ENCODE measurements around the gene WBP1L.

Gene WBP1L

DNA sequence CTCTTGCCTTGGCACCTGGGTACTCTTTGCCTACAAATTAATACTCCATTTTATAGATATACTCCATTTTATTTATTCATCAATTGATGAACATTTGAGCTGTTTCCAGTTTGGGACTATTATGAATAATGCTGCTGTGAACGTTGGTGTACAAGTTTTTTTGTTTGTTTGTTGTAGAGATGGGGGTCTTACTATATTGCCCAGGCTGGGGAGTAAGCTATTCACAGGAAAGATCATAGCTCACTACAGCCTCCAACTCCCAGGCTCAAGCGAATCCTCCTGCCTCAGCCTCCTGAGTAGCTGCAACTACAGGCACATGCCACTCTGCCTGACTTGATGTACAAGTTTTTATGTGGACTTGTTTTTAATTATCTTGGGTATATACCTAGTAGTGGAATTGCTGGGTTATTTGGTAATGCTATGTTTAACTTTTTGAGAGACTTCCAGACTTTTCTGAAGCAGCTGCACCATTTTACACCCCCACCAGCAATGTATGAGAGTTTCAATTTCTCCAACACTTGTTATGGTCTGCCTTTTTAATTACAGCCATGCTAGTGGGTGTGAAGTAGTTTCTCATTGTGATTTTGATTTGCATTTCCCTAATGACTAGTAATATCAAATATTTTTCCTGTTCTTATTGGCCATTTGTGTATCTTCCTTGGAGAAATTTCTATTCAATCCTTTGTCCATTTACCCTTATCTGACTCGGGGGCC is 15.9 kb downstream of the WBP1L start:
- TF ChIP-seq ZNF274 (IDR thresholded peaks at IDR 0.05; ENCODE audit: low read depth, low read length) = no peak
- no peak overlapping the region for H3K4me3 ChIP-seq (ENCODE audit: low read length)

DNA sequence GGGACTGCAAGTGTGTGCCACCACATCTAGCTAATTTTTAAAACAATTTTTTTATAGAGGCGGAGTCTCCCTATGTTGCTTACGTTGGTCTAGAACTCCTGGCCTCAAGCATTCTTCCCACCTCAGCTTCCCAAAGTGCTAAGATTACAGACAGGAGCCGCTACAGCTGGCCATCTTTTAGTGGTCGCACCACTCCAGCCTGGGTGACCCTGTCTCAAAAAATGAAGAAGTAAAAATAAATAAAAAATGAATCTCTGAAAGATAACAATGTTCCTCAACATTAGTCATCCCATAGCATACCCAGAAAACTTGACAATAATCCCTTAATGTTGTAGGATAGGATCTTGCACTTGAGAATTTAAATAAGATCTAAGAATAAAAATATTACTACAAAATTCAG is 18.2 kb downstream of the WBP1L start:
- no peak for TF ChIP-seq ZNF274 (IDR thresholded peaks at IDR 0.05; ENCODE audit: low read depth, low read length)

DNA sequence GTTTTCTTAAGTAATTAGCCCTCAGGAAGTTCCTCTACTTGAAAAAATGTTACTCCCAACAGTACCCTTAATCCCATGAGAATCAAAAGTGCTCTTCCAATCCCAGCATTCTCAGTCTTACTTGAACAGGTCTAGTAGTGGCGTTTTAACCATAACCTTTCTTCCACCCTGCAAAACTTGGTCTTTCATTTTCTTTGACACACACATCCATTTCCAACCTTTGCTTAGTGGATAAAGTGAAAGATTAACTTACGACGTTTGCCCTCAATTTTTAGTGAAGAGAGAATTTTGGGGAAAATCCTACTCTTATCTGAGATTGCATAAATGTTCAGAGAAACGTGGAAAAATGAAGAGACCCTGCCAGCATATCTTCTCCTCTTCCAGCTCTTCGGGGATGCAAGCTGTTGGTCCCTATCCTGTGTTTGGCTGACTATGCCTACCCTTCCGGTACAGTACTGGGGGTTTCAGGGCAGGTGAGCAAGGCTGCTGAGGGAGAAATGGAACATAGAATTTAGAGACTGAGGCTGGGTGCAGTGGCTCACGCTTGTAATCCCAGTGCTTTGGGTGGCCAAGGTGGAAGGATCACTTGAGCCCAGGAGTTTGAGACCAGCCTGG is 18.8 kb downstream of the WBP1L start:
- no peak overlapping the region for H3K4me3 ChIP-seq (ENCODE audit: low read length)
- no peak for TF ChIP-seq ZNF274 (IDR thresholded peaks at IDR 0.05; ENCODE audit: low read depth, low read length)

More for the DNA sequence above, 18.2 kb downstream of the WBP1L start:
- no peak overlapping the region for H3K4me3 ChIP-seq (ENCODE audit: low read length)

GRCh38 chr10:102763037-102763607 is 19.4 kb downstream of the WBP1L start:
- TF ChIP-seq ZNF274 (IDR thresholded peaks at IDR 0.05; ENCODE audit: low read depth, low read length) = no peak
- no peak overlapping the region for H3K4me3 ChIP-seq (ENCODE audit: low read length)

DNA sequence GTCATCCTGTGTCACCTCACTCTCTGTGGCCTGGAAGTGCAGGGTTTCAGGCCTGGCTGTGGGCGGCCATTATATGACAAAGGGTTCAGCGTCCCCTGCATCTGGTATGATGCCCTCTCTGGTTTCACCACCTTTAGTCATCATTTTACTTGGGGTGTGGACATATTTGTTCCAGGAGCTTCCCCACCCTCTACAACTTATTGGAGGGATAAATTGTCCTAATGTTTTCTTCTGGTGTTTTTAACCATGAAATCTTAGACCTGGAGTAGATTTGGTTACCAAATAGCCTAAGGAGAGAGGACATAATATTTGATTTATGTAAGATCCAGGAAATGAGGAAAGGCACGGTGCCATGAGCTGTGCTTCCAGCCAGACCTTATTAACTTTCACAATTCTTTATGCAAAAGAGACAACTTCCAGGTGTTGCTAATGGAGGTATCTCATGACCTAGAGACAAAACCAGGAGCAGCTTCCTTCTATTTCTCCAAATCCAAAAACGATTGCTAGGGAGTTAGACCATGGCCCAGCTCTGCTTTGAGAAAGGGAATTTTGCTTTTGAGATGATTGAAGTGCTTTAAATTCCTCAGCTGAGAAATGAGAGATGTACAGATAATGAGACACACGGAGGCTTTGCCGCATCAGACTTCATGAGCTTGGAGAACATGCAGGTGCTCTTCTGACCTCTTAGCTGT is 20.9 kb downstream of the WBP1L start:
- TF ChIP-seq ZNF274 (IDR thresholded peaks at IDR 0.05; ENCODE audit: low read depth, low read length) = no peak
- no peak overlapping the region for H3K4me3 ChIP-seq (ENCODE audit: low read length)

- H3K4me3 ChIP-seq (ENCODE audit: low read length) = no peak overlapping the region
- no peak for TF ChIP-seq ZNF274 (IDR thresholded peaks at IDR 0.05; ENCODE audit: low read depth, low read length)
These were observed 21.6 kb downstream of the WBP1L start for GRCh38 chr10:102765336-102765735.

DNA sequence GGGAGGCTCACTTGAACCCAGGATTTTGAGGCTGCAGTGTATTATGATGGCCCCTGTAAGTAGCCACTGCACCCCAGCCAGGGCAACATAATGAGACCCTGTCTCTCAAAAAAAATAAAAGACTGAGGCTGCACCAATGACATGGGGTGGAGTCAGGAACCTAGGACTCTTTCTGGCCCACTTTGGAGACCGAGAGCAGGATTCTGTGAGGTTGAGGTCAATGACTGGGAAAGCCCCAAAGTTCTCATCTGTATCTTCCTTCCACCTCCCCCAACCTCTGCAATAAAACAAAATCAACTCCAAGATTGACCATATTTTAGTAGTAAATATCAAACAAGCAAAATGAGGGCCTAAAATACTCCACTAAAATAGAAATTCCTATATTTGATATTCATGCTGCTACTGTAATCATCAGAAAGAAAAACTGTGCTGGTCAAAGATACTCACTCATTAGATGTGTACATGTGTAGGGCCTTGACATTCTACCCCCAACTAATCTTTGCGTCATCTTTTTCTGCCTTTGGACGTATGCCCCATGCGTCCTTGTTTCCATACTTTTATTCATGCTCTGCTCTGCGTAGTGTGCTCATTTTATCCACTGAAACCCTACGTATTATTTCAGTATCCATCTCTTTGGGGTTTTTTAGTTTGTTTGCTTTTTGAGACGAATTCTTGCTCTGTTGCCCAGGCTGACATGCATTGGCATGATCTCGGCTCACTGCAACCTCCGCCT is 23.8 kb downstream of the WBP1L start:
- no peak overlapping the region for H3K4me3 ChIP-seq (ENCODE audit: low read length)
- no peak for TF ChIP-seq ZNF274 (IDR thresholded peaks at IDR 0.05; ENCODE audit: low read depth, low read length)

GRCh38 chr10:102769375-102770107 is 25.8 kb downstream of the WBP1L start:
- no peak for TF ChIP-seq ZNF274 (IDR thresholded peaks at IDR 0.05; ENCODE audit: low read depth, low read length)
- H3K4me3 ChIP-seq (ENCODE audit: low read length) = no peak overlapping the region

GRCh38 chr10:102770108-102770482 is 26.3 kb downstream of the WBP1L start:
- TF ChIP-seq ZNF274 (IDR thresholded peaks at IDR 0.05; ENCODE audit: low read depth, low read length) = no peak
- H3K4me3 ChIP-seq (ENCODE audit: low read length) = no peak overlapping the region

DNA sequence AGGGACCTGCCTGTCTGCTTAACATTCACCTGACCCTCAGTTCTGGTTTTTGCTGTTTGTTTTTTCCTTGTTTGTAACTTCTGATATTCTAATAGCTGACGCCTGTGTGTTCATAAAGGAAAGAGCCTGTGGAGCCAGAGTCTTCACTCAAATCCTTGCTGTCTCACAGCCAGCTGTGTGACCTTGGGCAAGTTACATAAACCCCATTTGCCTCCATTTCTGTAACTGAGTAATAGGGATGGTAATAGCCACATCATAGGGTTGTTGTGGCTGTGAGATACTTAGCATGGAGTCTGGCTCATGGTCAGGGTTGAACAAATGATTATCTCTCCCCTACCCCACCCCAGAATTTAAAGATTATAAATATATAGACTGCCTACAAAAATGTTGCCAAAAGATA is 27.0 kb downstream of the WBP1L start:
- TF ChIP-seq ZNF274 (IDR thresholded peaks at IDR 0.05; ENCODE audit: low read depth, low read length) = no peak

GRCh38 chr10:102773320-102773719 is 29.6 kb downstream of the WBP1L start:
- H3K4me3 ChIP-seq (ENCODE audit: low read length) = no peak overlapping the region
- TF ChIP-seq ZNF274 (IDR thresholded peaks at IDR 0.05; ENCODE audit: low read depth, low read length) = no peak

More for the DNA sequence above, 27.0 kb downstream of the WBP1L start:
- no peak overlapping the region for H3K4me3 ChIP-seq (ENCODE audit: low read length)

- no peak for TF ChIP-seq ZNF274 (IDR thresholded peaks at IDR 0.05; ENCODE audit: low read depth, low read length)
- H3K4me3 ChIP-seq (ENCODE audit: low read length) = no peak overlapping the region
These were observed 30.2 kb downstream of the WBP1L start for GRCh38 chr10:102773986-102774385.

- no peak for TF ChIP-seq ZNF274 (IDR thresholded peaks at IDR 0.05; ENCODE audit: low read depth, low read length)
- no peak overlapping the region for H3K4me3 ChIP-seq (ENCODE audit: low read length)
These were observed 31.6 kb downstream of the WBP1L start for GRCh38 chr10:102775201-102775934.
